ENCODE results near the gene PTPN11.
"Not testable (repeated sequence)": the region's sequence is repeated elsewhere in the genome, so short reads cannot be mapped to it uniquely, and the experiment has no call there.

The PTPN11 gene

GRCh38 chr12:112418608-112419296, at the start of gene PTPN11:
TSS of gene PTPN11 (plus strand) at chr12:112418947. CDS start at chr12:112419112, 165 bp downstream.
- peak; percentile 95 for DNase-seq (ENCODE audit: low read depth, low spot score)

GRCh38 chr12:112370199-112370598, 48.5 kb upstream of the PTPN11 start:
- no peak for DNase-seq (ENCODE audit: low read depth, low spot score)

- no peak for DNase-seq (ENCODE audit: low read depth, low spot score)
Observed at GRCh38 chr12:112370868-112371510, 47.8 kb upstream of the PTPN11 start.

GRCh38 chr12:112374166-112374740, 44.5 kb upstream of the PTPN11 start:
- no peak for DNase-seq (ENCODE audit: low read depth, low spot score)

GRCh38 chr12:112375105-112375504, 43.6 kb upstream of the PTPN11 start:
- DNase-seq (ENCODE audit: low read depth, low spot score), result no peak

- peak; percentile 43 for DNase-seq (ENCODE audit: low read depth, low spot score)
Observed at GRCh38 chr12:112380663-112381405, 37.9 kb upstream of the PTPN11 start.

- peak; percentile 57 for DNase-seq (ENCODE audit: low read depth, low spot score)
Observed at GRCh38 chr12:112381406-112381882, 37.3 kb upstream of the PTPN11 start.

- DNase-seq (ENCODE audit: low read depth, low spot score), result peak; percentile 96
Observed at GRCh38 chr12:112381883-112382796, 36.6 kb upstream of the PTPN11 start, which contains the start of gene HECTD4. TSS of gene HECTD4 (minus strand) at chr12:112382431. CDS start at chr12:112382128, 303 bp downstream.

- DNase-seq (ENCODE audit: low read depth, low spot score), result no peak
Observed at GRCh38 chr12:112382866-112383265, 35.9 kb upstream of the PTPN11 start.

GRCh38 chr12:112386726-112387125, 32.0 kb upstream of the PTPN11 start:
- DNase-seq (ENCODE audit: low read depth, low spot score), result no peak

GRCh38 chr12:112389228-112389627, 29.5 kb upstream of the PTPN11 start:
- DNase-seq (ENCODE audit: low read depth, low spot score), result no peak

GRCh38 chr12:112389922-112390654, 28.7 kb upstream of the PTPN11 start:
- DNase-seq (ENCODE audit: low read depth, low spot score), result not testable (repeated sequence)

GRCh38 chr12:112393328-112393727, 25.4 kb upstream of the PTPN11 start:
- no peak for DNase-seq (ENCODE audit: low read depth, low spot score)

- no peak for DNase-seq (ENCODE audit: low read depth, low spot score)
Observed at GRCh38 chr12:112401054-112401453, 17.7 kb upstream of the PTPN11 start.

GRCh38 chr12:112401903-112402498, 16.7 kb upstream of the PTPN11 start:
- no peak for DNase-seq (ENCODE audit: low read depth, low spot score)

- DNase-seq (ENCODE audit: low read depth, low spot score), result no peak
Observed at GRCh38 chr12:112406519-112407488, 11.9 kb upstream of the PTPN11 start.

- DNase-seq (ENCODE audit: low read depth, low spot score), result not testable (repeated sequence)
Observed at GRCh38 chr12:112407683-112408082, 11.1 kb upstream of the PTPN11 start.

GRCh38 chr12:112408621-112409020, 10.1 kb upstream of the PTPN11 start:
- no peak for DNase-seq (ENCODE audit: low read depth, low spot score)

All from astrocyte of the hippocampus (primary cell).